Measurements from ENCODE around the gene MICAL3.

The MICAL3 gene

DNA sequence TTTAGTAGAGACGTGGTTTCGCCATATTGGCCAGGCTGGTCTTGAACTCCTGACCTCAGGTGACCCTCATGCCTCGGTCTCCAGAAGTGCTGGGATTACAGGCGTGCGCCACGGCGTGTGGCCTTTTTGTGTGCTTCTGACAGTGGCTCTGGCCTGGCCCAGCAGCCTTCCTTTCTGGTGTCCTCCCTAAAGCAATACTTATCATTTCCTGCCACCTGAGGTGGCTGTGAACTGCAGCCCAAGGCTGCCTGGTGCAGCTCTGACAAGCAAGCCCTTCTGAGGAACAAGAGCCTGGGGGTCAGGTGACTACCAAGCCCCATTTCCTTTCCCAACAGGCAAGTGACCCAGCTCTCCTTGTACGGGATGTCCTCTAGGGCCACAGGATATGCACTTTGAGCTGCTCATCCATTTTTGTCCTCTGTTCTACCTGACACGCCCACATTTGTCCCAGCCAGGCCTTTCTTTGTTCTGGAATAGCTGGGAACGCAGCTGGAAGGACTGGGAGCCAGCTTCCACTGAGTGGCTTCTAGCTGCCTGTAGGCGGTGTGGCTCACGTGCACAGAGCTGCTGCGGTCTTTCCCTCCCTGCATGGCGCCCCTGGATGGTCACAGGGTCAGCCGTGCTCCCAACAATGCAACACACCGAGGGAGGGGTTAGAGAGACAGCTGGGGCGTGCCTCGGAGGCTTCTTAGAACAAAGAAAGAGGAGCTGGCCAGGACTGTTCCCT is 237.8 kb downstream of the MICAL3 start:
- H3K4me3 ChIP-seq (ENCODE audit: low read depth, low read length), result no peak overlapping the region
- TF ChIP-seq, protein P1, sequence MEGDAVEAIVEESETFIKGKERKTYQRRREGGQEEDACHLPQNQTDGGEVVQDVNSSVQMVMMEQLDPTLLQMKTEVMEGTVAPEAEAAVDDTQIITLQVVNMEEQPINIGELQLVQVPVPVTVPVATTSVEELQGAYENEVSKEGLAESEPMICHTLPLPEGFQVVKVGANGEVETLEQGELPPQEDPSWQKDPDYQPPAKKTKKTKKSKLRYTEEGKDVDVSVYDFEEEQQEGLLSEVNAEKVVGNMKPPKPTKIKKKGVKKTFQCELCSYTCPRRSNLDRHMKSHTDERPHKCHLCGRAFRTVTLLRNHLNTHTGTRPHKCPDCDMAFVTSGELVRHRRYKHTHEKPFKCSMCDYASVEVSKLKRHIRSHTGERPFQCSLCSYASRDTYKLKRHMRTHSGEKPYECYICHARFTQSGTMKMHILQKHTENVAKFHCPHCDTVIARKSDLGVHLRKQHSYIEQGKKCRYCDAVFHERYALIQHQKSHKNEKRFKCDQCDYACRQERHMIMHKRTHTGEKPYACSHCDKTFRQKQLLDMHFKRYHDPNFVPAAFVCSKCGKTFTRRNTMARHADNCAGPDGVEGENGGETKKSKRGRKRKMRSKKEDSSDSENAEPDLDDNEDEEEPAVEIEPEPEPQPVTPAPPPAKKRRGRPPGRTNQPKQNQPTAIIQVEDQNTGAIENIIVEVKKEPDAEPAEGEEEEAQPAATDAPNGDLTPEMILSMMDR (IDR thresholded peaks at IDR 0.05; ENCODE audit: control insufficient read depth, extremely low read depth, insufficient read depth), result no peak
- no peak for DNase-seq (ENCODE audit: low read depth)

DNA sequence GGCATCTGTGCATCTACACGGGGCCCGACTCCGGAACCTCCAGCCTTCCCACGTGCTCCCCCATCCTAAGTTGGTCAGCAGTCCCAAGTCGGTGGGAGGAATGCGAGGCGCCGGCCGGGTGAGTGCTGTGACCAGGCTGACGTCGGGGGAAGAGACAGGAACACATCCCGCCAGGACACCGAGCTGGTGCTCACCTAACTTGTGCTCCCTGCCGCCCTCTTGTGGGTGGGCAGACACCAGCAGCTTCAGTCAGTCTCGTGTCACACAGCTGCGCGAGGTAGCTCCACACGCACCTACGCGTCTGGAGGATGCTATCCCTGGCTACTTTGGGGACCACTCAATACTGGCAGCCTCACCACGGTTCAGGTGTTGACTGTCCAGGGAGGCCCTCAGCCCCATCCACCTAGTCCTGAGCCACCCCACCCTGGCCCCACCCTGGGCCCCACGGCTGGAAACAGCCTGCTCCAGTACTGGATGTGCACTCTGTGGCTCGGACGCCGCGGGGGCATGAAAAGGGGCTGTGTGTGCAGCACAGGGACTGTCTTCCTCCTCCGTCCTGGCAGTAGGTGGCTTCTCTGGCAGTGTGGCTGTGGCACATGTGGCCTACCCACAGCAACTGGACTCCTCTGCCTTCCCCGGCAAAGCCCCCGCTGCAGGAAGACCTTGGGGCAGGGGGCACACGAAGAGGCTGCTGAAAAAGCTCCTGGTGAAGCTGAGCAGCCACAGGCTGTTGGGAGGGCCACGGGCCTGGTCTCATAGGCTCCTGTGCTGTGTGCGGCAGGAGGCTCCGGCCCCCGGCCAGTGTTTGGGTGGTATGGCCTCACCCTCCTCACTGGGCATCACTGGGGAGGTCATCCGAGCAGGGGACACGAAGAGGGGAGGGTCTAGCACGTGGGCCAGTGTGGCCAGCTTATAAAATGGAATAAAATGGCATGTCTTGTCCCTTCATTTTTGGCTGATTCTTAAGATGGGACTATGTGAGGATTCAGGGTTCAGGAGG is 238.9 kb downstream of the MICAL3 start:
- TF ChIP-seq, protein P1 (IDR thresholded peaks at IDR 0.05; ENCODE audit: control insufficient read depth, extremely low read depth, insufficient read depth), result peak; percentile 85
- peak; percentile 11 for DNase-seq (ENCODE audit: low read depth)

DNA sequence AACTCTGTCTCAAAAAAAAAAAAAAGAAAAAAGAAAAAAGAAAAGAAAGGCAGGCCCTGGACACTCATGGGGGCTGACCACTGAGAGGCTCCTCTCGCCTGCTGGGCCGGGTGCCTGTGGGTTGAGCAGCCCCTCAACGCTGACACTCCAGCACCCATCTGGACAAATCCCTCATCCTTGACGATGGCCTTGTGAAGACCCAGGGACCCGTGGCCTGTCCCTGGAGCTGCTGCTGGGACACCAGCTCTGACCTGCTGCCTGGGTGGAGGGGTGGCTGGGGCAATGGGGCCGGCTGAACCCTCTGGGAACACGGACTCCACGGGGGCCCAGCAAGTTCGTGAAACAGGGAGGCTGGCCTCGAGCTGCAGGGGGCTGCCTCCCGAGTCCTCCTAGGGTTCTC is 239.6 kb downstream of the MICAL3 start:
- no peak for DNase-seq (ENCODE audit: low read depth)
- no peak overlapping the region for H3K4me3 ChIP-seq (ENCODE audit: low read depth, low read length)
- TF ChIP-seq, protein P1 (IDR thresholded peaks at IDR 0.05; ENCODE audit: control insufficient read depth, extremely low read depth, insufficient read depth), result no peak

More for the DNA sequence above, 238.9 kb downstream of the MICAL3 start:
- H3K4me3 ChIP-seq (ENCODE audit: low read depth, low read length), result no peak overlapping the region

DNA sequence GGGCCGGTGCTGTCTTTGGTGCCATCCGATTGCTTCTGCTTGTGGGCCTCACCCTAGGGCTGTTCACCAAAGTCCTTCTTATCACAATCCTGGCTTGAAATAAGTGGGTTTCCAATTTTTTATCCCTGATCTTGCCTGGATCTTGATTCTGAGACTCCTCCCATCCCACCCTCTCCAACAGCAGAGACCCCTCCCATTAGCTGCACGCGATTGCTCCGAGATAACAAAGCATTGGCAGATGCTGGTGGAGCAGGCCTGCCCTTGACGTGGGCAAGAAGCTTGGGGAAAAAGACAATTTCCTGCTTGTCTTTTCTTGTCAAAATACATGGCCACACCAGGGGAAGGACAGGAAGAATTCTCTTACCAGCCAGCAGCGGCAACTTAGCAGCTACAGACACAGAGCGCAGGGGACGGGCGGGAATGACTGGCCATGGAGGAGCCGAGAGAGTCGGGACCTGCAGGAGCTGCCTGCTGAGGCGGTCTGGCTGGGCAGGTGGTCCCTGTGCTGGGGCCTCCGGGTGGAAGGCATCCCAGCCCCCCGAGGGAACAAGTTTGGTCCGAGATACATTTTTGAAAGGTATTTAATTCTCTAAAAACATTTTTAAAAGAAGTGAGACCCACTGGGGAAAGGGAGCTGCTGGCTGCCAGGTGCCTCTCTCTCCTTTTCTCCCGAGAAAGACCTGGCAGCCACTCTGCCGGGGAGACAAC is 240.4 kb downstream of the MICAL3 start:
- no peak overlapping the region for H3K4me3 ChIP-seq (ENCODE audit: low read depth, low read length)
- DNase-seq (ENCODE audit: low read depth), result no peak
- TF ChIP-seq, protein P1 (IDR thresholded peaks at IDR 0.05; ENCODE audit: control insufficient read depth, extremely low read depth, insufficient read depth), result no peak

DNA sequence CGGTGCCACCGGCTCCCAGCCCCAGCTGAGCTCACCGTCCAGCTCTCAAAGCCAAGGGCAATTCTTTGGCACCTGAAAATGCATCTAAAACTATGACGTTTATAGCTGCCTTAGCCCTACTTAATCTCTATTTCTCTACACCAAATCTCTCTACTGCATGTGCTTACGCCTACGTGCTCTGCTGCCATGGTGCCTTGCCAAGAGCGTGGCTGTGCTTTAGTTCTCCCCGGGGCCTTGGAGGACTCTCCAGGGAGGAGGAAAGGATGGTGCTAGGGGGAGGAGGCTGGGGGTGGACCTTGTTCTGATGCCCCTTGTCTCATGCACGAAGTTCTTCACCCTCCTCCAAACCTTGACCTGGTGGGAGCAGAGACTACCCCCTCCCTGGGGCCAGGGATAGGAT is 241.0 kb downstream of the MICAL3 start:
- no peak for DNase-seq (ENCODE audit: low read depth)
- H3K4me3 ChIP-seq (ENCODE audit: low read depth, low read length), result no peak overlapping the region
- TF ChIP-seq, protein P1 (IDR thresholded peaks at IDR 0.05; ENCODE audit: control insufficient read depth, extremely low read depth, insufficient read depth), result no peak

DNA sequence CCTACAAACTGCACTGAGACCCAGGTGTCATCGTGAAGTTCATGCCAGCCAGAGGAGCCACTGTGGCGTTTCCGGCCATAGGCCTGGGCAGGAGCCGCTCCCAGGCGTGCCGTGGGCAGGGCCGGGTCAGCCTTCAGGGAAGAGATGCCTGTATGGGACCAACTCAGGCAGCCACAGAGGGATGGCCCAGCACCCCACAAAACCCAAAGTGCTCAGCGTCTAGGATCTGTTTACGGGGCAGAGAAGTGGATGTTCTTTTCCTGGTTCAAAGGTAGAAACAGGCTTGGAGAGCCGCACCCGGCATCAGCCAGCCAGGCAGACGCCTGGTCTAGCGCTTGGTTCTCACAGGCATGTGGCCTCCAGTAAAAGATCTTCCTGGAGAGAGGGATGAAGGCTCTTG is 241.7 kb downstream of the MICAL3 start:
- no peak overlapping the region for H3K4me3 ChIP-seq (ENCODE audit: low read depth, low read length)
- TF ChIP-seq, protein P1 (IDR thresholded peaks at IDR 0.05; ENCODE audit: control insufficient read depth, extremely low read depth, insufficient read depth), result no peak
- no peak for DNase-seq (ENCODE audit: low read depth)
